ENCODE results near the gene UAP1L1.

UAP1L1 gene

DNA sequence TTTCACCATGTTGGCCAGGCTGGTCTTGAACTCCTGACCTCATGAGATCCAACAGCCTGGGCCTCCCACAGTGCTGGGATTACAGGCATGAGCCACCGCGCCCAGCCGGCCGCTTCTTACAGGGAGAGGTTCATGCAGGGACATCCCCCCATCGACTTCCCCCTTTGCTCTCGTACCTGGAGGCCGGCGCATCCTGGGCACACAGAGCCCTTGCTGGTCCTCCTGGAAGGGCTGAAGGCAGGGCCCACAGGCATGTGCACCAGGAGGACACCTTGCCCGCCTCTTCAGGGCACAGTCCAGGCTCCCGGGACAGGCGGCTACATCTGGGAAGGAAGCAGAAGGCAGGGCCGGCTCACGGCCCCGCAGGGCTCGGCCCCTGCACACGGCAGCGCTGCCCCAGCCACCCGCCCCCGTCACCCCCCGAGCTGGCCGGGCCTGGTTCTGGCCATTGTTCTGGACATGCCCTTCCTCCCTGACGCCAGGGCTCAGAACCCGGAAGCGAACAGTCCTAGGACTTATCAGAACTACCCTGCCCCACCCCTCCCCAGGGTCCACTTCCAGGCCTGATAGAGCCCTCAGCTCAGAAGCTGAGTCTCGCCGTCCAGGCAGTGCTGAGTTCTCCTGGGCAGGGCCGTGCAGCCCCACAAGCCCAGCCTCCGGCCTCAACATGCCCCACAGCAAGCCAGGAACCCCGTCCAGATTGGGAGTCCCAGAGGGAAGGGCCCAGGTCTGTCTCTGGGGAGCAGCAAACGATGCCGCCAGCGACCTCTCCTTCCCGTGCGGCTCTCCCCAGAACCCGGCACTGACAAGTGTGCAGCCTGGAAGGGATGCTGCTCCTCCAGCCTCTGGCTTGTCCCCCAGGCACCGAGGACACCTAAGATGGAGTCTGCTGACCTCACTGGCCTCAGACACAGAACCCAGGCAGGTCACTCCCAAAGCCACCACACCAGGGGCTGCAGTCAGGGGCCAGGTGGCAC, 34.3 kb upstream of the UAP1L1 start:
- no peak for DNase-seq

DNA sequence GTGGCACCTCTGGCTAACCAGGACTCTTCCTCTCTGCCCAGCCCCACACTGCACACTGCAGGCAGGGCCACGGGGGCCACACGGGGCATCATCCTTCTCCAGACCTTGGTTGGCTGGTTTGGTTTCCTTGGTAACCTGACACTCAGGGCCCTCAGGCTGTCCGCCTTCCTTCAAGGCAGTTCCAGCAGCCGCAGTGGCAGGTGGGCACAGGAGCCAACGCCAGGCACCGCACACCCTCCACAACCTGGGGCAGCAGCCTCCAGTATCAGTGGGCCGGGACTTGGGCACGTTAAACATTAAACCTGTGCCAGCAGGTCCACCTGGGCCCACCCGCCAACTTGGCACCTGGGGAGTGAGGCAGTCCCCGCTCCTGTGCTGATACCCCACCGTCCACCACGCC, 33.3 kb upstream of the UAP1L1 start:
- no peak for DNase-seq

DNA sequence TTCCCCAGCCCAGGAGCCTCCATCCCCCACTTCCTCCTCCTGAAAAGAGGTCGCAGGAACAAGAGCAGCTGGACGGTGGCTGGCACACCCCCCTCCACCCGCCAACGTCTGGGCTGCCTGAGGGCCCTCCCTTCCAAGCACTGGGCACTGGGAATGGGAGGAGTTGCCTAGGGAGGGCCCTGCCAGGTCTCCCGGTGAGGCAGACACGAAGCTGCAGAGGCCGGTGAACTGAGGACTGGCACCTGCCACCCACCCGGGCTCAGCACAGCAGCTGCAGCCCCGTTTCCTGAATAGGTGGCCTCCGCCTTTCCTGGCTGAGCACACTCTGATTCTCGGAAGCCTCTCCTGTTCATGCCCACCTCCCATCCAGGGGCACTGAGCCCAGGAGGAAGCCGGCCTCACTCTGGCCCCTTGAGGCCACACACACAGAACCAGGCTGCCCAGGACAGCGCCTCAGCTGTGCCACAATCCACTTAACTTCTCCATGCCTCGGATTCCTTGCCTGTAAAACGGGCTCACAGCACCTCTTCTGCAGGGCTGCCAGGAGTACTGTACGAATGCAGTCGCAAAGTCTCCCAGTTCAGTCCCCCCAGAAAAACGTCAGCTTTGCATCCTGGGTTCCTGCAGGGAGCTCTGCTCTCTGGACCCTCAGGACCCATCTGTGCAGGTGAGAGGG, 32.7 kb upstream of the UAP1L1 start:
- peak in 6 of 14 donors; percentile 32 to 76 (median 46) for DNase-seq

DNA sequence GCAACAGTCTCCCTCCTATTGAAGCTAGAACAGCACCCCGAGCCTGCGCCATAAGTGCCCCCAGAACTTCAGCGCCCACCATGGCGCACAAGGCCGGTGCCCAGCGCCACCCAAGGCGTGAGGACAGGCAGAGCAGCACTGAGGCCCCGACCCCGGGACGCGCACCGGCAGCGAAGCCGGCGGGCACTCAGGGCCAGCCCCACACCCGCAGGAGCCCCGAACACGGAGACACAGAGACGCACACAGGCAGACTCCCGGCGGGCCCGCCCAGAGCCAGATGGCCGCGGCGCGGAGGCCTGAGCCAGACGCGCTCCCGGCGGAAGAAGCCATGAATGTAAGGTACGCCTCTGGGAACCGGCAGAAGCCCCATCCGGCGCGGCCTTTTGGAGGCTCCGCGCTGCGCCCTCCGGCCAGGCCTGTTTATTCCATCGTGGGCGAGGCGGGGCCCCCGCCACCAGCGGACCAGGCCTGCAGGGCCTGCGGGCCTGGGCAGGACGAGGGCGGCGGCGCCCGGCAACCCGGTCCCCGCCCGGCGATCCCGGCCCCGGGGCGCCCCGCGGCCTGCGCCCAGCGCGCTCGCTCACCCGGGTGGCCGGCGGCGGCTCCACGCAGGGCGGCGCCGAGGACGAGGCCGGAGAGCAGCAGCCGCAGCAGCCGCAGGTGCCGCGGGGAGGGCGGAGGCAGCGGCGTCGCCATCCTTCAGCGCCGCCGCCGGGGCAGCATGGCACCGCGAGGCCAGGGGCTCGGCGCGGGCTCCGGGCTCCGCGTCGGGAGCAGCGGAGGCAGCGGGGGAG, 31.8 kb upstream of the UAP1L1 start:
- peak in 2 of 14 donors; percentile 23 to 63 for DNase-seq

DNA sequence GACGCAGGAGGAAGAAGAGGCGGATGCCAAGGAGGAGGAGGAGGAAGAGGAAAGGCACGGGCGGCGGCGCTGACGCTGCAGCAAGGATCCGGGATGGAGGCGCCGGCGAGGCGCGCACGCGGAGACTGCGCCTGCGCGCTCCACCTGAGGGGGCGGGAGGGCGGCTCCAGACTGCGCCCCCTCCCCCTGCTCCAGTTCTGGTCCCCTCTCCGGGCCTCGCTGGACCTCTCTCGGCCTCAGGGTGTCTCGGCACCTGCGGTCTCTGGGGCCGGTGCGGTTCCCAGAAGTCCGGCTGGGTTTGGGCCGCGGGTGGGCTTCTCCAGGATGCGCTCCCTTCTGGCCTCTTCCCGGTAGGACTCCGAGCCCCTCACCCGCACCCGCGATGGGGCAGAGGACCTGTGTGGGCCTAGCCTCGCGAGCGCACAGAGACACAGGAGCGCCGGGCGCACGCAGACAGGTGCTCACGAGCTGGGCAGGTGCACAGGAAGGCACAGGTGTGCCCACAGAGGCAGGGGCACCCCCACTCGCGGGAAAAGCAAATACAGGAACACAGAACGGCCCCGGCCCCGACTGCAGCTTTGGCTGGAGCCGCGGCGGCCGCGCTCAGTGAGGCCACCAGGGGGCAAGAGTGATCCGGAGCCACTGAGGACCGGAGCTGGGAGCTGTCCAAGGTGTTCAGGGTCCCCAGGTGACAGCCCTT, 31.1 kb upstream of the UAP1L1 start, which contains the start of gene NPDC1:
Gene NPDC1, minus strand, starts transcription at position 90 of the 700 bp plus-strand sequence. CDS start 188 bp downstream, outside the sequence.
- peak in 12 of 14 donors; percentile 41 to 76 (median 60) for DNase-seq

DNA sequence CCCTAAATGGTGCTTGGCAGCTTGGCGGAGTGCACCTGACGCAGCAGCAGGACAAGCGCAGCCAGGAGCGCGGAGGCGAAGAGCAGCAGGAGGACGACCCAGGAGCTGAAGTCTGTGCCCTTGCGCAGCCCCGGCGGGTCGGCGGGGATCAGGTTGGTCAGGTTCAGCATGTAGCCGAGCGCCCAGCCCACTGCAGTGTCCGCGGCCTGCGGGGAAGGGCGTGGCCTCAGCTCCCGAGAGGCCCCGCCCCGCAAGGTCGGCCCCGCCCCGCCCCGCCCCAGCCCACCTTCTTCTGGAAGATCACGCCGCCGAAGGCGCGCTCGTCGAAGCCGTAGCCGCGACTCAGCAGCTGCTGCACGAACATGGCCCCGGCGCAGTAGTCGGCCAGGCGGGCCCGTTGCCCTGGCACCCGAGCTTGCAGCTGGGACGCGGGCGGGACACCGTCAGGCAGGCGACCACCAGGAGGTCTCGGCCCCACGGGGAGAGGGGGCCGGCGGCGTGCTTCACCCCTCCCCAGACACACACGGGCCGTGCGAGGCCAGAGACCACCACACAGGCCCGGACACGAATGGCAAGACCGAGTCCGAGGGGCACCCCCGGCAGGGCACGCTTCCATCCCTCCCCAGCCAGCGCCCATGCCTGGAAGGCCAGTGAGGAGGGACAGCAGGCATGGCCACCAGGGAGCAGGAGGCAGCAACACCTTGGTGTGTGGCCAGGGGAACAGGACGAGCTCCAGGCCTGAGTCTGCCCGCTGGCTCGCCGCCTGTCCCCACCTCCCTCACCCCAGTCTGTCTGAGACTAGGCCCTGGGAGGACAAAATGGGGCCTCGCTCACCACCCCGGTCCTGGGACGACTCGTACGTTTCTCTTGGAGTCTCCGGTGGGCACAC, 28.4 kb upstream of the UAP1L1 start:
- peak in 8 of 14 donors; percentile 27 to 77 (median 52) for DNase-seq

DNA sequence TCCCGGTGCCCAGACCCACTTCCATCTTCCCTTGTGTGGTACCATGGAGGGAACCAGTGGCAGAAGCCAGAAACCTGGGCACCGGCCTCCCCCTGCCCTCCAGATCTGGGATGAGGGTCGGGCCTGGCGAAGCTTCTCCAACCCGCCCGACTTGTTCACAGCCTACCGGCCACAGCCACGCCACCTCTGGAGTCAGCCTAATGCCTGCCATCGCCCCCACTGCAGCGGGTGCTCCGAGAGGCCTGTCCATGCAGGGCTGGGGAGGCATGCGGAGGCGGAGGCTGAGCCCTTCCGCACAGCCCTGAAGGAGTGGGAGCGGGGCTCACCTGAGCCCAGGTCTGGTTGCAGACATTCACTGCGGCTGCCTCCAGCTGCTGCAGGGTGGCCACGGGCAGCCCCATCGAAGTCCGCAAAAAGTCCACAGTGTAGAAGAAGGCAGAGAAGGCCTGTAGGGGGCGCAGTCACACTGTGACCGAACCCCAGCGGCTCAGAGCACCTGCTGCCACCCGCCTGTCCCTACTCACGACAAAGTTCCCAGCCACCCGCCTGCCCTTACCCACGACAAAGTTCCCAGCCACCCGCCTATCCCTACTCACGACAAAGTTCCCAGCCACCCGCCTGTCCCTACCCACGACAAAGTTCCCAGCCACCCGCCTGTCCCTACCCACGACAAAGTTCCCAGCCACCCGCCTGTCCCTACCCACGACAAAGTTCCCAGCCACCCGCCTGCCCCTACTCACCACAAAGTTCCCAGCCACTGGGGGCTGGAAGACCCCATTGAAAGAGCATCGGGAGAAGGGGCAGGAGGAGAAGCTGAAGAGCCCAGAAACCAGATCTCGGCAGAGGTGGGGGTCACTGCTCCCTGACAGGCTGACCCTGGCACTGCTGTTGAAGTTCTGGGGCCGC, 27.5 kb upstream of the UAP1L1 start:
- peak in 8 of 14 donors; percentile 12 to 58 (median 40) for DNase-seq

DNA sequence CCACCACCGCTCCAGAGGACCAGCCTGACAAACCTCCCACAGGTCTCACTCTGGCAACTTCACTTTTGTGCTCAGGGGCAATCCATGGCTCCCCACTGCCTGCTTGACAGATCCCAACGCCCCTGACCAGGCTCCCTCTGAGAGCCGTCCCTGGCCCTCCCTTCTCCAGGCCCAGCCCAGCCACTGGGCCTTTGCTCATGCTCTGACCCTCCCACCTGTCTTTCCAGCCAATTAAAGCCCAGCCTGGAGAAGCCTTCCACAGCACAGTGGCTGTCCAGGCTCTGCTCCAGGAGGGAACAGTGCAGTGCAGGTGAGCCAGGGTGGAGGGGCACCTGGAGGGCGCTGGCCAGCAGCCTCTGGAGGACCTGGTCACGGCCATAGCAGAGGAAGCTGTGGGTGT, 26.7 kb upstream of the UAP1L1 start:
- DNase-seq = no peak

DNA sequence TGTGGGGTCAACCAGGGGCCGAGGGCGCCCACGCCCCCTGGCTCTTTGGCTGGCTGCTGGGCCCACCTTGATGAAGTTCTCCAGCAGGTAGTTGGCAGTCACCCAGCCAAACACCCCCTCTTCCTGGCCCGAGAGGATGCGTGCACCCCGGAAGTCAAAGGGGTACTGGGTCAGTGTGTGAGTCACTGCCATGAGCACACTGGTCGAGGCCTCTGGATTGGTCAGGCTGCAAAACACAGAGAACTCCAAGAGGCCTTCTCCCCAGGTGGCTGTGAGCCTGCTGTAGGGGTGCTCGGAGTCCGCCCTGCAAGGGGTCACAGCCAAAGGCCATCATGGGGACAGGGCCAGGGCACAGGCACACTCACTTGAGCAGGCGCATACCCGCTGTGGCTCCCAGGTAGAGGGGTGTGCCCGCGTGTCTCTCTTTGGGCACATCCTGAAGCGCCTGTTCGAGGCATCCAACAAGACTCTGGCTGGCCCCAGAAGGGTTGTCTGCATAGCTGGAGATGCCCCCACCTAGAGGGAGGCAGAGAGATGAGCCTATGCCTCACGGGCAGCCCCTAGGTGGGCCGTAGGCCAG, 26.1 kb upstream of the UAP1L1 start:
- DNase-seq = no peak

DNA sequence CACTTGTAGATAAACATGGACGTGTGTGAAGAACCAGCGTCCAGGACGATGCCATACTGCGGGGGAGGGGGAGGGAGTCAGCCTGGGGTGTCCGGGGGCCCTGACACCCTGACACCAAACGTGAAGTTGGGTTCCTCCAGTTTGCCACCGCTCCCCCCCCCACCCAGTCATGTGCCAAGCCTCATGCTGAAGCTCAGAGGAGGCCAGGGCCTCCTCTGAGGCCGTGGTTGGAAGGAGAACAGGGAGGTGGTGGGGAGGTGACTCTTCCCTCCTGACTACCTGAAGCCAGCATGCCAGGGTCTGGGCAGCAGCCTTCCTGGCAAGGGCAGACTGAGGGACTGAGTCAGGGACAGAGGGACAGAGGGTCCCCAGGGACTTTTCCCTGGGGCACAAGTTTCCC, 25.0 kb upstream of the UAP1L1 start:
- no peak for DNase-seq

DNA sequence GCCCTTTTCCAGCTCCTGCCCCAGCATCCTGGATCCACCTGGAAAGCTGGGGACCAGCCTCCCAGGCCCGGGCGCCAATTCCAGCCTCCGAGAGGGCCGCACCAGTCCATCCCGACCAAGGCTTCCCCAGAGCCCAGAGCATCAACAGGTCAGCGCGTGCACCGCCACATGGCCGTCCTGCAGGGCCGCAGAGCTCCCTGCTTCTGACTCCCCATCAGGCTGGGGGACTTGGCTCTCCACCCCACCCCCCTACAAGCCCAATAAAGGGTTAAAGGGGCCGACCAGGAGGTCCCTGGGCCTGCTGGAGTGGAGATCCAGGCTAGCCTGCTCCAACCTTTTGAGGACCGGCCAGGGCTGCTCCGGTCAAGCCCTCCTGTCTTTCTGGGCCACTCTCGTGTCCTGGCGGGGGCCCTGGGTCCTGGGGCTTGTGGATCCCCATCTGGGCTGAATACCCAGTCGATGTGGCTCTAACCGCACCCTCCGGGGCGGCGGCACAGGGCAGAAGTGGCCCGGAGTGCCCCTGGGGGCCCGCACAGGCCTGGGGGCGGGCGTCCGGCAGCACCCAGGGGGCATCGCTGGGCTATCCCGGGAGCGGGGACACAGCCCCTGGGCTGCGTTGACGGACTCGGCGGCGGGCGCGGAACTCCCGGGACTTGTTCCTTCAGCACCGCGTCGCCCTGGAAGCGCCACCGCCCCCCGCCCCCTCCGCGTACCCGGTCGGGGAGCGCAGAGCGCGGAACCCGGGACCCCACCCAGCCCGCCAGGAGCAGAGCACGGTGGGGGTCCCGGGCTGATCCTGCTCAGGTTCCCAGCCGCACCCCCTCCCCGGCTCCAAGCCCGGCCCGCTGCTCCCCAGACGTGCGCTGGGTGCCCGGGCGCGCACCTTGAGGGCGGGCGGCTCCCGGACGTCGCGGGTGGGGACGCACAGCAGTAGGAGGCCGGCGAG, 24.0 kb upstream of the UAP1L1 start:
- DNase-seq = no peak

DNA sequence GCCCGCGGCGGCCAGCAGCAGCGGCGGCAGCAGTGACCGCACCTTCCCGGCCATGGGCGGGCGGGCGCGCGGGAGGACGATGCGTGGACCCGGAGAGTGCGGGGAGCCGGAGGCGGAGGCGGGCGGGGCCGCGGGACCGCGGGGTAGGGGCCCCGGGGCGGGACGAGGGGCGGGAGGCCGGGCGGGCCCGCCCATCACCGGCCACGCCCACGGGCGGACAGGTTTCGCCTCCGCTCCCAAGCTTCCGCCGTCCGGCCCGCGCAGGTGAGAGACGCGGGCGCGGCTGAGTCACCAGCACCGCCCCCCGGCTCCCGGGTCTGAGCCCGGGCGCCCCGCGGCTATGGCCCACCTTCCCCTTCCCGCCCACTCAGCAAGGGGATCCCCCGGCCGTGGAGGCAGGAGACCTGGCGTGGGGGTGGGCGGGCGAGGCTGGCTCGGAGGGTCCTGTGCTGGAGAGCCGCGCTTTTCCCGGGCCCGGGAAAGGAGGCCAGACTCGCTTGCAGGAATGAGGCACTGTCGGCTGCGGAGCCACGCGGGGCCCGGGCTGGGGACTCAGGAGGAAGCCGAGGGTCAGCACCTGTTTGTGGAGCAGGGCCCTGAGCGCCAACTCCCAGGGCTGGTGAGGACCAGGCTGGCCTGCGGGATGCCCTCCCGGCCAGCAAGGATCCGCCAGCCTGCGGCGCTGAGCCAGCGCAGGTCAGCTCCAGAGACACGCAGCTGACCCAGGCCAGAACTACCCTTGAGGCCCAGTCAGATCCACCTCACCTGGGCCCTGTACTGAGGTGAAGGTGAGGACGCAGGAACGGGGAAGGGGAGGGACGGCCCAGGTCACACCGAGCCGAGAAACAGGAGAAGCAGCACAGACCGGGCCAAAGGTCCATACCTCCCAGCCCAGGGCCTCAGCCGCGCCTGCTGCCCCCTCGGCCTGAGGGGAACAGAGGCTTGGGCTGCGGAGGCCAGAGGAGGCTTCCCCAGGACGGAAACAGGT, 23.1 kb upstream of the UAP1L1 start, which contains the start of gene ENTPD2:
Gene ENTPD2, minus strand, starts transcription at position 118 of the 988 bp plus-strand sequence. Its CDS starts 64 bp downstream, at position 54.
- no peak for DNase-seq

DNA sequence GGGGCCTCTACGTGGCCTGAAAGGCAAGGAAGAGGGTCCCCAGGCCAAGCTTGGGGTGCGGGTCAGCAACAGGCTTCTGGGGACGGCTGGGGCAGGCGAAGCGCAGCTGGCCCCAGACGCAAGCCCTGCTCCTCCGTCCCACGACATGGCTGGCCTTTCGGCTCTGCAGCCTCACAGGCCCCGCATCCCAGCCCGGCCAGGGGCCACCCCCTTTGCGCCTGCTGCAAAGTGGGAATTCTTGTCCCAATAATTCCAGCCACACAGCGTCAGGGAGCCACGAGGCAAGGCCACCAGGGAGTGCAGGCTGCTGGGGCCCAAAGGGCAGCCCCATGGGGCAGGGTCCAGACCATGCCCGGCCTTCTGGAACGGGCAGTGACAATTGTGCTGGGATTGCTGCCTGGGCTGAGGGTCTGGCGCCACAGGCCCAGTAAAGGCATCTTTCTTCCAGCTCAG, 22.4 kb upstream of the UAP1L1 start:
- DNase-seq = peak in 5 of 14 donors; percentile 64 to 85 (median 81)

DNA sequence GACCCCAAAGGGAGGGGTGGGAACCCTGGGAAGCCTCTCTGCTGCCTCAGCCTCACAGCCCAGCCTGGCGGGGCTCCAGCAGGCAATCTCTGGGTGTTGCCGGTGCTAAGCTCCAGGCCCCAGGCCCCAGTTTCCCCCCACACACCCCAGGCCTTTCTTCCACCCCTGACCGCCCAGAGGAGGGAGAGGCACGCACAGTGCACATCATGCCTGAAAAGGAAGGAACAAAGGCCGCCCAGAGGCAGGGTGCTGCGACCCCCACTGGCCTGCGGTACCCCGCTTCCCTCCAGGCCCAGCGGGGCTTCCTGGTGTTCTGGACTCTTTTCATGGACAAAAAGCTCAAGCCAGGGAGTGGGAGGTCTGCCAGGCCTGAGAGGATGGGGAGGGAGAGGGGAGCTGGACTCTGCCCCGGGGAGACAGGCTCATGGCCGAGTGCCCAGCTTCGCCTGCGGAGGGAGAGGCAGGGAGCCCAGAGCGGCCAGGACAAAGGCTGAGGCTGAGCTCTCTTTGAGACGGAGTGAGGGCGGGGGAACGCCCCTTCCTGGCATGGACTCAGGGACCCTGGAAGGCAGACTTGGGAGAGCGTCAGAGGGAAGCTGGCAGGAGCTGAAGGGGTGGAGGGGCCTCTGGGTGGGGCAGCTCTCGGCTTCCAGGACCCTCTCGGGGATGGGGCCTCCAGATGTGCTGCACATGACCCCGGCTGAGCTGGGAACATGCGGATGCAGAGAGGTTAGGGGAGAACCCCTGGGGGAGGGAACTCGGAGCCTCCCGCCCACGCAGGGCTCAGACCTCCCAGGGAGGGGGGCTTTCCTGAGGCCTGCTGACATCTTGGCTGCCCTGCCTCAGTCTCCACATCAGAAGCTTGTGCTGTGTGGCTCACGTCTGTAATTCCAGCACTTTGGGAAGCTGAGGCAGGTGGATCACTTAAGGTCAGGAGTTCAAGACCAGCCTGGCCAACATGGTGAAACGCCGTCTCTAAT, 21.6 kb upstream of the UAP1L1 start:
- DNase-seq = peak in 13 of 14 donors; percentile 56 to 95 (median 89)

DNA sequence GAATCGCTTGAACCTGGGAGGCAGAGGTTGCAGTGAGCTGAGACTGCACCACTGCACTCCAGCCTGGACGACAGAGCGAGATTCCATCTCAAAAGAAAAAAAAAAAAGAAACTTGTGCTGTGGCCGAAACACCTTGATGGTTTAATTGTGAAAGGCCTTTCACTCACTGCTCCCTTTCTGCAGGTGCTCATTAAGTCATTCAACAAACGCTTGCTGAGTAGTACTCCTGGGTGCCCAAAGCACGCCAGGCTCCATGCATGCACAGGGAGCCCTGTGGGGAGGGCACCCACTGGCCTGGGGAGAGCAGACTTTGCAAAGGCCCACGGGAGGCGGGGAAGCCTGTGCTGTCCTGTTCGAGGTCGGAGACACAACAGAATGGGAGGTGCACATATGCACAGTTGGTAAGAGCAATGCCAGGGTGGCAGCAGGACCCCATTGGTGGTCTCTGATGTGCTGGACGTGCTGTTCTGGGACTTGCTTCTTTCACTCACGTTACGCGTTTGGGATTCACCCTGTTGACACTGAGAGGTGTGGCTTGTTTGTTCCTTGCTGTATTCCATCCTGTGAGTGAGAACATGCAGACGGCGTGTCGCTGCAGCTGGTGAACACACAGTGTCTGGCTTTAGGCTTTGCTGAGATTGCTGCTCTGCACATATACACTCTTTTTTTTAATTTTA, 20.4 kb upstream of the UAP1L1 start:
- DNase-seq = no peak
